K562 (cell line): ENCODE data around the gene SERPINA5.

Source experiments
- EP300 ChIP-seq: IDR thresholded peaks from 2 replicates; pipeline ENCODE4 v1.6.1; 2012; ENCODE audit warnings: low read length, improper control_type of control experiment
- HNRNPL ChIP-seq: fragments of 200-400 bp; formaldehyde crosslinking; IDR thresholded peaks from 2 replicates; pipeline ENCODE4 v1.6.1; 2017; ENCODE audit warnings: low read depth, mild to moderate bottlenecking, low read length
- POLR2A ChIP-seq: fragments of 450-650 bp; conservative IDR thresholded peaks from 2 replicates; pipeline ENCODE4 v1.6.1; 2016
- SRSF9 ChIP-seq: fragments of 200-400 bp; formaldehyde crosslinking; IDR thresholded peaks from 2 replicates; pipeline ENCODE4 v1.6.1; 2017; ENCODE audit warnings: low read depth, low read length, borderline replicate concordance
- ZFP36 ChIP-seq: fragments of 150-350 bp; IDR thresholded peaks from 2 replicates; pipeline ENCODE4 v1.6.1; 2018; ENCODE audit warnings: low read length, low read depth; ENCODE audit not compliant: partially characterized antibody
- TF ChIP-seq, protein P1 (sequence below), 2 experiments: fragments of 450-650 bp; IDR thresholded peaks; 2 replicates each; pipeline ENCODE4 v1.6.1; 2016

DNA sequence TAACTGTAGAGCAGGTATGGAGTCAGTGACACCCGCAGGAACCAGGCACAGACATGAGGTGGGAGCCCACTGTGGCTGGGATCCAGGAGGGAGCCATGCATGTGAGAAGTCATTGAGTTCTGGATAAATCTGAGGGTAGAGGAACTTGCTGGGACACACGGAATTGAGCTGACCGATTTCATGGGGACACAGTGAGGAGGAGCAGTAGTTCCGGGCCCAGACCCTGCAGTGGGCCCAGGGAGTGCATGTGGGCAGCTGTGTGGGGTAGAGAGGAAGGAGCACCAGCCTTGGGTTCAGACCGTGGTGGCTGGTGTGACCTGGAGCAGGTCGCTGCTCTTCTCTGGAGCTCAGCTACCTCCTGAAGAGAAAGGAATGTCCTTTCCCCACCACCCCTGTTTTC lies 39.4 kb downstream of the SERPINA5 start:
- TF ChIP-seq HNRNPL = no peak
- TF ChIP-seq ZFP36 = no peak
- no peak for TF ChIP-seq SRSF9
- TF ChIP-seq, protein P1, sequence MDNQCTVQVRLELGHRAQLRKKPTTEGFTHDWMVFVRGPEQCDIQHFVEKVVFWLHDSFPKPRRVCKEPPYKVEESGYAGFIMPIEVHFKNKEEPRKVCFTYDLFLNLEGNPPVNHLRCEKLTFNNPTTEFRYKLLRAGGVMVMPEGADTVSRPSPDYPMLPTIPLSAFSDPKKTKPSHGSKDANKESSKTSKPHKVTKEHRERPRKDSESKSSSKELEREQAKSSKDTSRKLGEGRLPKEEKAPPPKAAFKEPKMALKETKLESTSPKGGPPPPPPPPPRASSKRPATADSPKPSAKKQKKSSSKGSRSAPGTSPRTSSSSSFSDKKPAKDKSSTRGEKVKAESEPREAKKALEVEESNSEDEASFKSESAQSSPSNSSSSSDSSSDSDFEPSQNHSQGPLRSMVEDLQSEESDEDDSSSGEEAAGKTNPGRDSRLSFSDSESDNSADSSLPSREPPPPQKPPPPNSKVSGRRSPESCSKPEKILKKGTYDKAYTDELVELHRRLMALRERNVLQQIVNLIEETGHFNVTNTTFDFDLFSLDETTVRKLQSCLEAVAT (IDR thresholded peaks at IDR 0.05) = no peak
- no peak for TF ChIP-seq EP300
- no peak for TF ChIP-seq POLR2A
